ENCODE measurements around the gene ATP2B2.

- TF ChIP-seq ZBTB10 (tag by site-specific recombination; IDR thresholded peaks at IDR 0.05): no peak
- no peak for TF ChIP-seq SP3 (tag by site-specific recombination; IDR thresholded peaks at IDR 0.05)
- TF ChIP-seq SP2 (tag by site-specific recombination; IDR thresholded peaks at IDR 0.05): no peak
- TF ChIP-seq CTCF (tag by site-specific recombination; IDR thresholded peaks at IDR 0.05): no peak
- no peak for TF ChIP-seq EGR2 (tag by site-specific recombination; IDR thresholded peaks at IDR 0.05; ENCODE audit: low read depth)
- no peak for TF ChIP-seq YY1 (tag by site-specific recombination; IDR thresholded peaks at IDR 0.05)
- no peak for TF ChIP-seq ZNF341 (tag by site-specific recombination; IDR thresholded peaks at IDR 0.05; ENCODE audit: low read depth)
- TF ChIP-seq ZBTB17 (tag by site-specific recombination; IDR thresholded peaks at IDR 0.05): no peak
- no peak for TF ChIP-seq ZFHX2 (tag by site-specific recombination; conservative IDR thresholded peaks at IDR 0.05)
- peak; percentile 96 for TF ChIP-seq REST (tag by site-specific recombination; IDR thresholded peaks at IDR 0.05)
- no peak for TF ChIP-seq ZNF701 (tag by site-specific recombination; IDR thresholded peaks at IDR 0.05)
- TF ChIP-seq ZNF350 (tag by site-specific recombination; IDR thresholded peaks at IDR 0.05): no peak
Measured at GRCh38 chr3:10495003-10495402, 10.4 kb downstream of the ATP2B2 start.
